Right ventricle myocardium superior (tissue), 1 donor: ENCODE data around the gene SDR42E1. TPM values are rescaled to one million over a fixed set of nuclear protein-coding genes. Genes with fewer than 3 reads are reported as not detected.
A peak's percentile ranks its signal among the peaks of the same experiment; 100 is the strongest.

ENCODE experiments used
- ATAC-seq: fragments of 200-7000 bp; cut with Tn5 transposase; one replicate; pipeline ENCODE4 v1.9.1; 2020; ENCODE audit warnings: mild to moderate bottlenecking; ENCODE audit not compliant: poor library complexity
- DNase-seq: peaks from one replicate; pipeline ENCODE4 v3.0.0-alpha.2; 2020
- intact Hi-C: fragments of 100-400 bp; cut with DNase I; formaldehyde crosslinking; loops from one replicate; pipeline ENCODE4 v1.11.2; 2022
- long read RNA-seq: library from polyadenylated mRNA; unstranded; transcript quantifications from one replicate; pipeline ENCODE4 v2.0.0, GENCODE V29; 2021
- total RNA-seq: library from RNA; stranded (reverse); fragmentation: NEBNext Ultra II Directional; extraction: Animal tissue kit (Norgen Biotek cat#: 25700); gene quantifications from one replicate; pipeline ENCODE4 v1.2.1, GENCODE V29; 2021
- donor health status: DM: no; HTN: yes; CAD: no; lungs with severe emphysema.

SDR42E1 gene, protein sequence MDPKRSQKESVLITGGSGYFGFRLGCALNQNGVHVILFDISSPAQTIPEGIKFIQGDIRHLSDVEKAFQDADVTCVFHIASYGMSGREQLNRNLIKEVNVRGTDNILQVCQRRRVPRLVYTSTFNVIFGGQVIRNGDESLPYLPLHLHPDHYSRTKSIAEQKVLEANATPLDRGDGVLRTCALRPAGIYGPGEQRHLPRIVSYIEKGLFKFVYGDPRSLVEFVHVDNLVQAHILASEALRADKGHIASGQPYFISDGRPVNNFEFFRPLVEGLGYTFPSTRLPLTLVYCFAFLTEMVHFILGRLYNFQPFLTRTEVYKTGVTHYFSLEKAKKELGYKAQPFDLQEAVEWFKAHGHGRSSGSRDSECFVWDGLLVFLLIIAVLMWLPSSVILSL
- total RNA-seq = 0.73 TPM
- long read RNA-seq, partial matches to known transcripts = 0 of 1 reads
- long read RNA-seq, other reads (novel, unspliced or antisense) = 0 of 1 reads

DNA sequence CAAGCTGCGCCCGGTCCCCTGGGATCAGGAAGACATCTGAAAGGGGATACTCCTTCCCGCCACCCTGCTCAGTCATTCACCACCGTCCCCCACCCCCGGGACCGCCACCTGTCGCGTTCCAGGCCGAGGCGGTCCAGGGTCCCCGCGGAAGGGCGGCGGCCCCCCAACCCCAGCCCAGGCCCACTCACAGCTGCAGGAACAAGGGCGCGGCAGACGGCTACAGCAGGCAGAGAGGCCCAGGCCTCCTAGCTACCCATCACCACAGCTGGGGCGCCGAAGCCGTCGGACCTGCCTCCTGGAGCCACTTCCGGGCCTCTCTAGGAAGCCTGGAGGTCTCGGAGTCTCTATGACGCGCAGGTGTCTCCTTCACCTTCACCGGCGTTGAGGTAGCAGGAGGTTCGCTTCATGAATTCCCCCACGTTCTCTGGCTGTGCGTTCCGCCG lies at the start of gene SDR42E1:
Gene SDR42E1 (minus strand): TSS at position 272 of the 443 bp plus-strand sequence. CDS start 10,612 bp downstream, outside the sequence.
- ATAC-seq (peak; percentile 38), DNase-seq (no peak)
- intact Hi-C loops = no loop called here

DNA sequence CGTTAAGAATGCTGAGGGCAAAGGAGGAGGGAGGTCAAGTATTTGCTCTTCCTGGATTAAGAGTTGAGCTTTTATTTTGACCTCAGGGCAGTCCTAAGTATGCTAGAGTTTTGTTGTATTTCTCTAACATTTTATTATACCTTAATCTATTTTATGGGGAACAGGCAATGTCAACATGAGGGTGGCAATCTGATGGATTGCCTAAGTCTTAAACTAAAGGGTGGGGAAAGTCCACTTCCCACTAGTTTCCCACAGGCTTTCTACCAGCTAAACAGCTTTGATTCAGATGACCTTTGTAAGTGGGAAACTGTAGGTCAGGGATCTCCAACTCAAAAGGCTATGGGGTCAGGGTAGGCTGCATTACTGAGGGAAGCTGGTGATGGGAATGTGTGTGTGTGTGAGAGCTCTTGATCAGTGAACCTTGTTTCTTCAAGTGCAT lies 48.7 kb upstream of the SDR42E1 start:
- ATAC-seq = no peak
- intact Hi-C loops = no loop called here
- no peak for DNase-seq

DNA sequence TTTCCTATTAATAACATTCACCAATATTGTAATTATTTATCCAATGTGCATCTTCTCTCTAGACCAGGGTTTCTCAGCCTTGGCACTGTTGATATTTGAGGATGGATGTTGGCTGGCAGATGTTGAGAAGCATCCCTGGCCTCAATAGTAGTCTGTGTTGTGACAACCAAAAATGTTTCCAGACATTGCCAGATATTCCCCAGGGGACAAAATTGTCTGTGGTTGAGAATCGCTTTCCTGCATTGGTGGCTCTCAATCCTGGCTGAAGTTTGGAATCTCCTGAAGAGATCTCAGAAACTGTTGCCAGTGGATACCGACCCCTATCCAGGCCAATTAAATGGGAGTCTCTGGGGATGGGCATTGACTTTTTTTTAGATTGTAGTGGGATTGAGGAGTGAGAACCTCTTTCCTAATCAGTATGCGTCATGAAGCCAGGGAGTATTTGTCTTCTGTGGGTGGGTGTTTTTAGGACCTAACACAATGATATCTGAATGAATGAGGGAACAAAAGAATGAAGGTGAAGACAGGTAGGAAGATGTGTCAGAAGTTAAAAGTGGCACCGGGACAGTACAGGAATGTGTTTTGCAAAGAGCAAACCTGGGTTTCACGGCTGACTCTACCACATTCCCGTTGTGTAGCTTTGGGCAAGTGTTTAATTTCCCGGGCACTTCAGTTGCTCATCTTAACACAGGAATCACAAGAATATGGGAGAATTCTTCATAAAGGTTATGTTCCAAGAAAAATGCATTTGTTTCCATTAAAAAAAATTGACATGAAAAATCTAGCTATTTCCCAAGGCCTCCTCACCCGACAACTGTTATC lies 48.1 kb upstream of the SDR42E1 start:
- ATAC-seq (no peak), DNase-seq (no peak)
- intact Hi-C loops = no loop called here

DNA sequence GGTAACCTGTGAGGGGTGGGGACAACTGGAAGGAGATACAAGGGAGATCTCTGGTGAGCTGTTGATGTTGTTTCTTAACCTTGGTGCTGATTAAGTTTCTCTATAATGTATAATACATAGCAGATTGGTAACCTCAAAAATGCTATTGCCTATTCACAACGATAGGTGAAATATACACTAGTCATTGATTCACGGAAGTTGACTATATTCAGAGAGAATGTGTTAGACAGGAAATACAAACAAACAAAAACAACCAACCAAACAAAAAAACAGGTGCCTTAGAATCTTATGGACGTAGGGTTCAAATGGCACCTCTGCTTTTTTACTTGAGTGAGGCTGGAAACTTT lies 45.3 kb upstream of the SDR42E1 start:
- ATAC-seq (no peak), DNase-seq (no peak)
- intact Hi-C loops = no loop called here

DNA sequence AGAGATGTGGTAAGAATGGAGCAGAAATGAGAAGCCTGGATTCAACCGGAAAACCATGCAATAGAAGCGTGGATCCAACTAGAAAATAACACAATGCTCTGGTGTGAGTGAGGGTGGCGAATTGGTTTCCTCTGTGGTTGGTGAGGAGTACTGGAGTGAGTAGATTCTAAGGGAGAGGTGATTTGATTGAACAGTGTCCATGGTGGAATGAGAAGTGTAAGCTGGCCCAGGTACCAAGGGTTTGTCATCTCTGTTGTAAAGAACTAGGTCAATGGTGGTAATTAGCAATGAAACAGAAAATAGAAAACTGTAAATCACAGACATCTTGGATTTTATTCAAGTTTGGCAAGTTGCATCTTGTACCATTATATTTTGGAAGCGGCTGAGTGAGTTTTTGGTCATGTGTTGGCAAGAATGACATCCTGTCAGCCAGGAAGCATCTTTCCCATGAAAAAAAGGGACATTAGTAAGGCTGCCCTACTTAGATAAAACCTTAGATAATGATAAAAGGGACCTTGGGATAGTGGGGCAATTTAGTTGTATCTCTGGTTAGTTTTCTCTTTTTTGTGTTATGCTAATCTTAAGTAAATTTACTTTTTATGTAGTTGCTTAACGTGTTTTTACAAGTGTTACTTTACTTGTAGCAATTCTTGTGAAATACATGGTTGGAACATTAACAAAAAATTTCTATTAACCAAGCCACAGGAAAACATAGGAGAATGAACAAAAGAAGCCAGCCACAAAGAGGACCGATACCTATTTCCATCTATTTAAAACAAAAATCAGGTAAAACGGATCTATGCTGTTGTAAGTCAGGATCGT lies 44.7 kb upstream of the SDR42E1 start:
- DNase-seq (no peak), ATAC-seq (no peak)
- intact Hi-C loops = no loop called here

DNA sequence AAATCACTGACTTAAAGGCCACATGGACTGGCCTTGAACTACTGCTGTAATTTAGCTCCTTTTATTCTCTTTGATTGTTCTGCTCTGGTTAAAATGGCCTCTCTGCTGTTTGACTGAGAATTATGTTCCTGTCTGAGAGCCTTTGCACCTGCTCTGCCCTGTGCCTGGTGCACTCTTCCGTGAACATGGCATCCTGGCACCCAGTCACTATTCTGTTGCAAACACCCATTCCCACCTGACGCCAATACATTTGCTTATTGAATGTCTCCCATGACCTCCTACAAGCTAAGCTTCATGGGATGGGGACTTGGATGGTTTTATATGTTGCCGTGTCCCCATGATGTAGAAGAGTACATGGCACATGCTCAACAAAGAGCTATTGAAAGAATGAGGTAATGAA lies 43.8 kb upstream of the SDR42E1 start:
- ATAC-seq = no peak
- intact Hi-C loops = no loop called here
- DNase-seq = no peak

DNA sequence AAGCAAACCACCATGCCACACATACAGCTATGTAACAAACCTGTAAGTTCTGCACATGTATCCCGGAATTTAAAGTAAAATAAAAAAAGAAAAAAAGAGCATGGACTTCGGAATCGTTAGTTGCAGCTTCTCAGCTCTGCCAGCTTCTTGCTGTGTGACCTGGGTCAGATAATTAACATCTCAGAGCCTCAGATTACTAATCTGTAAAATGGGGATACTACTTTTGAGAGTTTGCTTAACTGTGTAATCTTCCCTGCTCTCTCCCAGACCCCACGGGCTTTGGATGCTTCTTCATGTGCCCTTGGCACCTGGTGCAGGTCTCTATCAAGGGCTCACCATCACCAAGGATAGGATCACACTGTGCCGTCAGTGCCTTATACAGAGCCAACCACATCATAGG lies 40.4 kb upstream of the SDR42E1 start:
- DNase-seq (no peak), ATAC-seq (no peak)

DNA sequence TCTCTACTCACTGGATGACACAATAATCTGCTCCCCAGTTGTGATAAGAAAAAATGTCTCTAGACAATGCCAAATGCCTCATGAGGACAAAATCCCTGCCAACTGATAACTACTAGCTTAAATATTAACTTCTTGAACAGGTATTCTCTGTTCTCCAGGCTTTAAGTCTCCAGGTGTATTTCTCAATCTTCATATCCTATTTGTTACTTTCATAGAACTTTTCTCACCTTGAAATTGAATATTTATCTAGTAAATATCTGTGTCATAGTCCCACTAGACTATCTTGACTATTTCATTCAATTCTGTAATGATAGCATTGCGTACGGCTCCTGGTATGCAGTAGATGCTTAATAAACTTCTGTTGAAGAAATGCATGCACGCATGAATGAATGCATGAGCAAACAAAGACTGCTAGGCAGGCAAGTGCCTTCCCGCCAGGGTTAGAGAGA lies 39.7 kb upstream of the SDR42E1 start:
- ATAC-seq (no peak), DNase-seq (no peak)
- intact Hi-C loops = no loop called here

More for the DNA sequence above, 40.4 kb upstream of the SDR42E1 start:
- intact Hi-C loops = no loop called here

DNA sequence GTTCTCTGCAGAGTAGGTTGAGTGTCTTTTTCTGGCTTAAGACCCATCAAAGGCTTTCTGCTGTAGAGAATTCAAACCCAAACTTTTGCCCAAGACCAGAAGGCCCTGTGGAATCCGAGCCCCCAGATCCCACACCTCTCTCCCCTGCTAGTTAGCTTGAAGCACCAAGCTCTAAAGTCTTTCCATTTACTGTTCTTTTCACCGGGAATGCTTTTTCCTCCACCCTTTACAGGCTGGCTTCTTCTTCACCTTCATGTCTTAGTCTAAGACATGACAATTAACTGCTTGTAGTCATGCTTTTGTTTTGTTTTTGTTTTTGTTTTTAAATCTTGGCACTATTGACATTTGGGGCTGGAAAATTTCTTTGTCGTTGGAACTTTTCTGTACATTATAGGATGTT lies 39.2 kb upstream of the SDR42E1 start:
- DNase-seq (no peak), ATAC-seq (no peak)

DNA sequence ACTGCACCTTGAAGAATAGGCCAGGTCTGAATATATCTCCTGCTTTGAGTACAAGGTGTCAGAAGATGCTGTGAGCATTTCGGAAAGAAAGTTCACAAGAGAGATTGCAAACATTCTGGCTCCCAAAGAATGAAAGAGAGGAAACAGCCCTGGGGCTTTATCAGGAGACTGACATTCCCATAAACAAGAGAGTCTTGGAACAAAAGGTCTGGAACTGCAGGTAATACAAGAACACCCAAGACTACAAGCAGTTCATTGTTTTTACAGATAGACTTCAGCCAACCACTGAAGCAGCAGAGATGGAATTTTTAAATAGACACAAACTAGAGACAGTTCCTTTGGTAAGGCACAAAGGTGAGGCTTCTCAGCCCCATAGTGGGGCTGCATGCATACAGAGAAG lies 38.2 kb upstream of the SDR42E1 start:
- intact Hi-C loops = no loop called here
- no peak for DNase-seq
- ATAC-seq = no peak

More for the DNA sequence above, 39.2 kb upstream of the SDR42E1 start:
- intact Hi-C loops = no loop called here

DNA sequence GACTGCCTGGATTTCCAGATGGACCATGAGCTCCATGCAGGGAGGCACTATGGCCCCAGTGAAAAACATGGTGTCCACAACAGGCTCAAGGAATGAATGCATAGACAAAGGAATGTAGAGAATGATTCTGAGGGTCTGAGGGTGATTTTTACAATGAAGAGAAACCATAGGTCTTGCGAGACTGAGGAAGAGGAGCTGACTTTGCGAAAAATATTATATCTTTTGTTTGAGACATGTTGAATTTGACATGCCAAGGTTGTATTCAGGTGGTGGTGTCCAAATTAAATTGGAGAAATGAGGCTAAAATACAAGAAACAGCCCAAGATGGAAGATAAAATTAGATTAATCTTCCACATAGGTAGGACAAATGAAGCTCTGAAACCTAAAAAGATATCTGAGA lies 36.5 kb upstream of the SDR42E1 start:
- ATAC-seq (no peak), DNase-seq (no peak)
- intact Hi-C loops = no loop called here

DNA sequence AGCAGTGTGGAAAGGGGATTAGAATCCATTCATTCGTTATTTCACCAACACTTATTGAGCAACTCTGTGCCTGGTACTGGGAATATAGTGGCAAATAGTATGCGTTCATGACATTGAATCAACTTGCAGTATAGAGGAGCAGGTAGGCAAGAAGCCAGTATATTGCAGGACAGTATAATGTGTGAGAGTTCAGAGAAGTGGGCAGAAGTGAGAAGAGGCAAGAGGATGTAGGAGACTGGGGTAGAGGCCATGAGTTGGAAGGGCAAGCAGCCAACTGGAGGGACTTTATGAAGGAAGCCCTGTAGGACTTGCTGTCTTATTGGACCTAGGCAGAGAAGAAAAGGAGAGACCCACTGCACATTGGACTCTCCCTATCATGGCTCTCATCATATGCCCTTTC lies 36.1 kb upstream of the SDR42E1 start:
- intact Hi-C loops = no loop called here
- ATAC-seq (no peak), DNase-seq (no peak)

DNA sequence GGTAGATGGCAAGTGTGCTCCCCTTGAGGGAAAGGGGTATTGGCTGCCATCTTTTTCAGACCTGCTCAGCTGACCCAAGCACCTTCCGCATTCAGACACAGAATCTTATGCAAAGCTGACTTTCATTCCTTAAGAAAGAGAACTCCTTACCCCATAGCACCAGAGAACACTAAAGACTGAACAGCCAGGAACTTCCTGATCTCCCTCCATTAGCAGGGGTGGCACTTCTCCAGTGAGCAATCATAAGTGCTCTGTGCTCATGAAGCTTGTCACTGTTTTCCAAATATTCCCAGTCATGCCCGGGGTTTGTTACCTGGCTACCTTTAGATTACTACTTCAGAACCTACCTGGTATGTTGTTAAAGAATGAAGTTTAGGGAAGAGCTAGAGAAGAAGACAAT lies 35.7 kb upstream of the SDR42E1 start:
- intact Hi-C loops = no loop called here
- DNase-seq (no peak), ATAC-seq (no peak)

DNA sequence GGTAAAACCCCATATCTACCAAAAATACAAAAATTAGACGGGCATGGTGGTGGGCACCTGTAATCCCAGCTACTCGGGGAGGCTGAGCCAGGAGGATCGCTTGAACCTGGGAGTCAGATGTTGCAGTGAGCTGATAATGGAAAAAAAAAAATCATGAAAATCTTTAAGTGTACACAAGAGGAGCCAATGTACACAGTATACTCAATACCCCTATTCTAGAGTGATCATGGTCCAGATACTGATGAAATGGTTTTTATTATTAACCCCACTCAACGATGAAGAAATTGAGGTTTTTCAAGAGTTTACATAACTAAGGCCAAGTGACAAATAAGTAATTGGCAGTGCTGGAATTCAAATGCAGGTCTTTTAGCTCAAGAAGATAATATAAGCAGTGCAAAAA lies 35.3 kb upstream of the SDR42E1 start:
- ATAC-seq (no peak), DNase-seq (no peak)
- intact Hi-C loops = no loop called here

DNA sequence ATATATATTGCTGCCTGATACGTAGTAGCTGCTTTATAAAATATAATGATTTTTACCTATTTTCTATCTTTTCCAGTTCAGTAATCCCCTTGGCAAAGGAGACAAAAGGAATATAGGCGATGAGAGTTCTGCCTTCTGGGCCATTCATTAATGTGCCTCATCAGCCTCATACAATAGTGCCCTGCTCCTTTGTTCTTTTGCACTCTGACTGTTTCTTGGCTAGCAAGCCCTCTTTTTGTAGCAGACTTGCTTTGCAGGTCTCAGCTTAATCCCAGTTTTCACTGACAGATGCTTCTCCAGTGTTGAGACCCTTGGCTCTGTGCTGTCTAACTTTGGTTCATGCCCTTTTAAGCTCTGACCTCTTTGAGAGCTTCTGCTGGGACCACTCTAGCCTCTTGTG lies 34.2 kb upstream of the SDR42E1 start:
- DNase-seq = no peak
- ATAC-seq = no peak
- intact Hi-C loops = no loop called here

DNA sequence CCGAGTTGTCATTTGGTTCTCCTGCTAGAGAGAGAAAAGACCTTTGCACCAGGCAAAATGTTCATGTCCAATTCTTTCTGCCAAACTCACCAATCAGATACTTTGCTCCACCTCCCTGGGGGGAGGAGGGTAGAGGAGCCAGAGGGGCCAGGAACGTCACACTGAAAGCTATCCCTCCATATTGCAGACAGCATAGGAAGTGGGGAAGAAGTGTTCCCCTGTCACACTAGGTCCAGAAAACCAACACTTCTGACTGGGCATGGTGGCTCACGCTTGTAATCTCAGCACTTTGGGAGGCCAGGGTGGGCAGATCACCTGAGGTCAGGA lies 33.3 kb upstream of the SDR42E1 start:
- DNase-seq (no peak), ATAC-seq (no peak)
- intact Hi-C loops = no loop called here

DNA sequence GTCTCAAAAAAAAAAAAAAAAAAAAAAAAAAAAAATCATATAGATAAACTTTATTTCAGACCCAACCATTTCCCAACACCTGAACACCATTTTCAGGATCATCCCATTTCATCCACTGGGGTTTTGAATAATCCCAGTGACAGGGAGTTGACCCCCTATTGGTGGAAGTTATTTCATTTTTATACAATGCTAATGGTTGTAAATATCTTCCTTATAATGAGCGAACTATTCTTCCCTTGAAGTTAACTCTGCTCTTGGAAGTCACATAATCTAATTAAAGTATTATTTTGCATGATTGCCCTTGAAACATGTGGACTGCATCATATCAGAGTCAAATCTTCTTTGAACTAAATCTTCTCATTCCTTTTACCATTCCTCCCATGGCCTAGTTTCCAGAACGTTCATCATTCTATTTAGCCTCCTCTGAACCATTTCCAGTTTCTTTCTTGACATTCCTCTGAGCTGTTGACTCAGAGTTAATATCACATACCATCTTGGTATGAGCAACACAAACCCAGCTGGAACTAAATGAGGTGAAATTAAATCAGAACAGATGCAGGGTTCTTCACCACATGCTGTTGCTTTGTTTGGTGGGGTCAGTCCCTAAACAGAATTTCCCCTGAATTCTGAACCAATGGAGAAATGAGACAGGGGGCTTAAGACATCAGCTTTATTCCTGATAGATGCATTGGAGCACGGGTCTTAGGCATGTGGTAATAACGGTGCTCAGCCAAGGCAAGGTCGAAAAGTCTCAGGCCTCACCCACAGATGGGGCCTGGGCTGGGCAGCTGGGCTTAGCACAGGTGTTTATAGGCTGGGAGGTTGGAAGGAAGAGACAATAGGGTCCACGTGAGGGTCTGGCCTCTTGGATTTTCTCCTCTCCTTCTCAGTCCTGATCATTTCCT lies 32.7 kb upstream of the SDR42E1 start:
- no peak for ATAC-seq
- intact Hi-C loops = no loop called here
- DNase-seq = no peak

DNA sequence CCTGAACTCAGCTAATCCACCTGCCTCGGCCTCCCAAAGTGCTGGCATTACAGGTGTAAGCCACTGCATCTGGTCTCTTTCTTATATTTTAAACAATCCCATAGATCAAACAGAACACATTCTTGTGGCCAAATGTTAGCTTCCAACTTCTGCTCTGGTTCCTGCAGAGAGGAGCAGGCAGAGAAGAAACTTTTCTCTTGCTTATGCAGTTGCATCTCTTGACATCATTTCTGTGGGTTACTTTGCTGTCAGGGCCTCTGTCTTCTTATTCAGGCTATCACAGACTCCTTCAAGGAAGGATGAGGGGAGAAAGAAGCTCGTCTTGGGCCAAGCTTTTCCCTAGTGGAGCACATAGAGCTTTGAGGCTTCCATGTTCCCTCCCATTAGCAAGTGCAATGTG lies 31.6 kb upstream of the SDR42E1 start:
- intact Hi-C loops = no loop called here
- ATAC-seq = no peak

More for the DNA sequence above, 31.6 kb upstream of the SDR42E1 start:
- DNase-seq = no peak
